HepG2 (cell line): ENCODE data around the gene MED23. TPM values are rescaled to one million over a fixed set of nuclear protein-coding genes. Genes with fewer than 3 reads are reported as not detected.

ENCODE experiments used
- CEBPB ChIP-seq: IDR thresholded peaks from 2 replicates; pipeline ENCODE4 v1.6.1; 2011; ENCODE audit warnings: low read depth, low read length, improper control_type of control experiment, borderline replicate concordance
- ESRRA ChIP-seq: sonication (generic); formaldehyde crosslinking; IDR thresholded peaks from 2 replicates; pipeline ENCODE4 v1.5.1; 2020; ENCODE audit warnings: mild to moderate bottlenecking, low read depth, missing genetic modification reagents
- NFATC3 ChIP-seq: sonication (generic); formaldehyde crosslinking; IDR thresholded peaks from 2 replicates; pipeline ENCODE4 v1.5.1; 2020; ENCODE audit warnings: mild to moderate bottlenecking, missing genetic modification reagents
- NPAS2 ChIP-seq: sonication (generic); formaldehyde crosslinking; IDR thresholded peaks from 2 replicates; pipeline ENCODE4 v1.8.0; 2022; ENCODE audit warnings: mild to moderate bottlenecking, missing genetic modification reagents, borderline replicate concordance
- NR2C2 ChIP-seq: sonication (generic); formaldehyde crosslinking; IDR thresholded peaks from 2 replicates; pipeline ENCODE4 v1.4.0; 2020; ENCODE audit warnings: missing genetic modification reagents, mild to moderate bottlenecking, moderate library complexity, borderline replicate concordance
- RCOR2 ChIP-seq: IDR thresholded peaks from 2 replicates; pipeline ENCODE4 v1.6.1; 2016; ENCODE audit warnings: missing biosample characterization, missing genetic modification reagents
- RXRA ChIP-seq: sonication (generic); formaldehyde crosslinking; IDR thresholded peaks from 2 replicates; pipeline ENCODE4 v1.5.1; 2020; ENCODE audit warnings: missing genetic modification reagents
- ZNF101 ChIP-seq: sonication (generic); formaldehyde crosslinking; IDR thresholded peaks from 2 replicates; pipeline ENCODE4 v1.4.0; 2020; ENCODE audit warnings: mild to moderate bottlenecking, low read depth, missing genetic modification reagents, borderline replicate concordance
- ZNF556 ChIP-seq: sonication (generic); formaldehyde crosslinking; IDR thresholded peaks from 2 replicates; pipeline ENCODE4 v1.4.0; 2020; ENCODE audit warnings: mild to moderate bottlenecking, missing genetic modification reagents, borderline replicate concordance
- ZNF563 ChIP-seq: sonication (generic); formaldehyde crosslinking; IDR thresholded peaks from 2 replicates; pipeline ENCODE4 v1.8.0; 2022; ENCODE audit warnings: mild to moderate bottlenecking, moderate library complexity, missing genetic modification reagents
- ZNF660 ChIP-seq: sonication (generic); formaldehyde crosslinking; IDR thresholded peaks from 2 replicates; pipeline ENCODE4 v1.5.1; 2020; ENCODE audit warnings: mild to moderate bottlenecking, low read depth, missing genetic modification reagents, borderline replicate concordance
- ZNF776 ChIP-seq: sonication (generic); formaldehyde crosslinking; IDR thresholded peaks from 2 replicates; pipeline ENCODE4 v1.4.0; 2020; ENCODE audit warnings: mild to moderate bottlenecking, missing genetic modification reagents
- polyA plus RNA-seq, 8 experiments: library from polyadenylated mRNA; depleted of rRNA in 3 of 8; stranded (reverse) in 7 of 8; unstranded in 1 of 8; fragments of >200 nt; fragmentation: Illumina TruSeq in 4 of 8; extraction: Trizol in 4 of 8; gene quantifications; 2 replicates each; pipeline versions ENCODE4 v1.2.1 to v1.2.3, GENCODE V29; 2011 to 2016; ENCODE audit warnings: low read depth in 4 of 8, missing spikeins in 1 of 8, mixed read lengths in 1 of 8; ENCODE audit not compliant: insufficient read depth in 1 of 8
- total RNA-seq, 5 experiments: library from RNA; depleted of rRNA; stranded (reverse); fragments of >200 nt; fragmentation: Illumina TruSeq; extraction: Trizol; gene quantifications; 2 replicates each; pipeline ENCODE4 v1.2.3, GENCODE V29; 2016; ENCODE audit warnings: low read depth in 1 of 5
- TF ChIP-seq, protein P1 (sequence below): sonication (generic); formaldehyde crosslinking; IDR thresholded peaks from 2 replicates; pipeline ENCODE4 v1.5.1; 2020; ENCODE audit warnings: mild to moderate bottlenecking, missing genetic modification reagents, borderline replicate concordance
- TF ChIP-seq, protein P2 (sequence below): sonication (generic); formaldehyde crosslinking; IDR thresholded peaks from 2 replicates; pipeline ENCODE4 v1.8.0; 2022; ENCODE audit warnings: missing genetic modification reagents, mild to moderate bottlenecking, borderline replicate concordance
- TF ChIP-seq, protein P3 (sequence below): sonication (generic); formaldehyde crosslinking; IDR thresholded peaks from 2 replicates; pipeline ENCODE4 v1.4.0; 2020; ENCODE audit warnings: mild to moderate bottlenecking, missing genetic modification reagents
- TF ChIP-seq, protein P4 (sequence below): sonication (generic); formaldehyde crosslinking; IDR thresholded peaks from 2 replicates; pipeline ENCODE4 v1.5.0; 2020; ENCODE audit warnings: missing genetic modification reagents

MED23 gene
- total and polyA plus RNA-seq, 2 of the 13 experiments (the other 11 are each of a cell fraction or from before 2014, with no cell fraction given): 34.9 to 50.5 TPM

DNA sequence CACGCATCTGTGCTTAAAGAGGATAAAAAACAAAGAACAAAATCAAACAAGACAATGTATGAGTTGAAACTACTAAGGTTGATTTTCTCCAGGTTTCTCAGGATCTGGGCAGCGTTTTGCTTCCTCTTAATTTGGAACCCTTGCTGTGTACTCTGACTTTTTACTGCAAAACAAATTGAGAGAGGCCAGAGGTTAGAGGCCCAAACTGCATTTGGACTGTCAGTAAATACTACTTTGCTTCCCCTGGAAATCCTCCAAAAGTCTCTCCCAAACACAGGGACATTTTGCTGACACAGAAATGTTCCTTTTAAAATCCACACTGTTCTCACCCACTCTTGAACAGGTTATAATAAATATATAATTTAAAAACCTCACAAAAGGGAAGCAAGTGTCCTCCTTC is 53.9 kb downstream of the MED23 start (continued):
- TF ChIP-seq, protein P1, sequence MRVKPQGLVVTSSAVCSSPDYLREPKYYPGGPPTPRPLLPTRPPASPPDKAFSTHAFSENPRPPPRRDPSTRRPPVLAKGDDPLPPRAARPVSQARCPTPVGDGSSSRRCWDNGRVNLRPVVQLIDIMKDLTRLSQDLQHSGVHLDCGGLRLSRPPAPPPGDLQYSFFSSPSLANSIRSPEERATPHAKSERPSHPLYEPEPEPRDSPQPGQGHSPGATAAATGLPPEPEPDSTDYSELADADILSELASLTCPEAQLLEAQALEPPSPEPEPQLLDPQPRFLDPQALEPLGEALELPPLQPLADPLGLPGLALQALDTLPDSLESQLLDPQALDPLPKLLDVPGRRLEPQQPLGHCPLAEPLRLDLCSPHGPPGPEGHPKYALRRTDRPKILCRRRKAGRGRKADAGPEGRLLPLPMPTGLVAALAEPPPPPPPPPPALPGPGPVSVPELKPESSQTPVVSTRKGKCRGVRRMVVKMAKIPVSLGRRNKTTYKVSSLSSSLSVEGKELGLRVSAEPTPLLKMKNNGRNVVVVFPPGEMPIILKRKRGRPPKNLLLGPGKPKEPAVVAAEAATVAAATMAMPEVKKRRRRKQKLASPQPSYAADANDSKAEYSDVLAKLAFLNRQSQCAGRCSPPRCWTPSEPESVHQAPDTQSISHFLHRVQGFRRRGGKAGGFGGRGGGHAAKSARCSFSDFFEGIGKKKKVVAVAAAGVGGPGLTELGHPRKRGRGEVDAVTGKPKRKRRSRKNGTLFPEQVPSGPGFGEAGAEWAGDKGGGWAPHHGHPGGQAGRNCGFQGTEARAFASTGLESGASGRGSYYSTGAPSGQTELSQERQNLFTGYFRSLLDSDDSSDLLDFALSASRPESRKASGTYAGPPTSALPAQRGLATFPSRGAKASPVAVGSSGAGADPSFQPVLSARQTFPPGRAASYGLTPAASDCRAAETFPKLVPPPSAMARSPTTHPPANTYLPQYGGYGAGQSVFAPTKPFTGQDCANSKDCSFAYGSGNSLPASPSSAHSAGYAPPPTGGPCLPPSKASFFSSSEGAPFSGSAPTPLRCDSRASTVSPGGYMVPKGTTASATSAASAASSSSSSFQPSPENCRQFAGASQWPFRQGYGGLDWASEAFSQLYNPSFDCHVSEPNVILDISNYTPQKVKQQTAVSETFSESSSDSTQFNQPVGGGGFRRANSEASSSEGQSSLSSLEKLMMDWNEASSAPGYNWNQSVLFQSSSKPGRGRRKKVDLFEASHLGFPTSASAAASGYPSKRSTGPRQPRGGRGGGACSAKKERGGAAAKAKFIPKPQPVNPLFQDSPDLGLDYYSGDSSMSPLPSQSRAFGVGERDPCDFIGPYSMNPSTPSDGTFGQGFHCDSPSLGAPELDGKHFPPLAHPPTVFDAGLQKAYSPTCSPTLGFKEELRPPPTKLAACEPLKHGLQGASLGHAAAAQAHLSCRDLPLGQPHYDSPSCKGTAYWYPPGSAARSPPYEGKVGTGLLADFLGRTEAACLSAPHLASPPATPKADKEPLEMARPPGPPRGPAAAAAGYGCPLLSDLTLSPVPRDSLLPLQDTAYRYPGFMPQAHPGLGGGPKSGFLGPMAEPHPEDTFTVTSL: peak; percentile 93
- no peak for TF ChIP-seq NR2C2 (CRISPR knock-in tag)
- no peak for TF ChIP-seq RXRA (CRISPR knock-in tag)
- no peak for TF ChIP-seq NFATC3 (CRISPR knock-in tag)
- no peak for TF ChIP-seq ZNF101 (CRISPR knock-in tag)
- no peak for TF ChIP-seq NPAS2 (CRISPR knock-in tag)
- no peak; the same call in 1 of the 2 replicates for TF ChIP-seq ZNF556 (CRISPR knock-in tag)
- peak; percentile 35; the same call in 1 of the 2 replicates for TF ChIP-seq RCOR2
- no peak for TF ChIP-seq CEBPB
- TF ChIP-seq ESRRA: no peak
- TF ChIP-seq, protein P2, sequence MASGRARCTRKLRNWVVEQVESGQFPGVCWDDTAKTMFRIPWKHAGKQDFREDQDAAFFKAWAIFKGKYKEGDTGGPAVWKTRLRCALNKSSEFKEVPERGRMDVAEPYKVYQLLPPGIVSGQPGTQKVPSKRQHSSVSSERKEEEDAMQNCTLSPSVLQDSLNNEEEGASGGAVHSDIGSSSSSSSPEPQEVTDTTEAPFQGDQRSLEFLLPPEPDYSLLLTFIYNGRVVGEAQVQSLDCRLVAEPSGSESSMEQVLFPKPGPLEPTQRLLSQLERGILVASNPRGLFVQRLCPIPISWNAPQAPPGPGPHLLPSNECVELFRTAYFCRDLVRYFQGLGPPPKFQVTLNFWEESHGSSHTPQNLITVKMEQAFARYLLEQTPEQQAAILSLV (CRISPR knock-in tag): no peak
- no peak for TF ChIP-seq ZNF563 (CRISPR knock-in tag)
- TF ChIP-seq, protein P3, sequence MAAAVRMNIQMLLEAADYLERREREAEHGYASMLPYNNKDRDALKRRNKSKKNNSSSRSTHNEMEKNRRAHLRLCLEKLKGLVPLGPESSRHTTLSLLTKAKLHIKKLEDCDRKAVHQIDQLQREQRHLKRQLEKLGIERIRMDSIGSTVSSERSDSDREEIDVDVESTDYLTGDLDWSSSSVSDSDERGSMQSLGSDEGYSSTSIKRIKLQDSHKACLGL (CRISPR knock-in tag): no peak
- TF ChIP-seq, protein P4, sequence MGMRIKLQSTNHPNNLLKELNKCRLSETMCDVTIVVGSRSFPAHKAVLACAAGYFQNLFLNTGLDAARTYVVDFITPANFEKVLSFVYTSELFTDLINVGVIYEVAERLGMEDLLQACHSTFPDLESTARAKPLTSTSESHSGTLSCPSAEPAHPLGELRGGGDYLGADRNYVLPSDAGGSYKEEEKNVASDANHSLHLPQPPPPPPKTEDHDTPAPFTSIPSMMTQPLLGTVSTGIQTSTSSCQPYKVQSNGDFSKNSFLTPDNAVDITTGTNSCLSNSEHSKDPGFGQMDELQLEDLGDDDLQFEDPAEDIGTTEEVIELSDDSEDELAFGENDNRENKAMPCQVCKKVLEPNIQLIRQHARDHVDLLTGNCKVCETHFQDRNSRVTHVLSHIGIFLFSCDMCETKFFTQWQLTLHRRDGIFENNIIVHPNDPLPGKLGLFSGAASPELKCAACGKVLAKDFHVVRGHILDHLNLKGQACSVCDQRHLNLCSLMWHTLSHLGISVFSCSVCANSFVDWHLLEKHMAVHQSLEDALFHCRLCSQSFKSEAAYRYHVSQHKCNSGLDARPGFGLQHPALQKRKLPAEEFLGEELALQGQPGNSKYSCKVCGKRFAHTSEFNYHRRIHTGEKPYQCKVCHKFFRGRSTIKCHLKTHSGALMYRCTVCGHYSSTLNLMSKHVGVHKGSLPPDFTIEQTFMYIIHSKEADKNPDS: no peak
- TF ChIP-seq ZNF776: no peak
- no peak for TF ChIP-seq ZNF660 (CRISPR knock-in tag)
